Breast epithelium (tissue), 3 donors: ENCODE data around the gene CACNA2D3.

Experiments used
- POLR2A ChIP-seq: fragments of 450-650 bp; IDR thresholded peaks from one replicate; pipeline ENCODE4 v1.6.1; 2016; ENCODE audit warnings: antibody characterized with exemption, mild to moderate bottlenecking, moderate library complexity
- POLR2AphosphoS5 ChIP-seq, 3 donors: sonication (generic); formaldehyde crosslinking; IDR thresholded peaks; one replicate each; pipeline ENCODE4 v1.6.1; 2017; ENCODE audit warnings: antibody characterized with exemption in 3 of 3
- TF ChIP-seq, protein P1 (sequence below), 3 donors: fragments of 450-650 bp; IDR thresholded peaks; one replicate each; pipeline ENCODE4 v1.5.1; 2016 to 2017; ENCODE audit warnings: antibody characterized with exemption in 3 of 3, mild to moderate bottlenecking in 3 of 3, moderate library complexity in 3 of 3

DNA sequence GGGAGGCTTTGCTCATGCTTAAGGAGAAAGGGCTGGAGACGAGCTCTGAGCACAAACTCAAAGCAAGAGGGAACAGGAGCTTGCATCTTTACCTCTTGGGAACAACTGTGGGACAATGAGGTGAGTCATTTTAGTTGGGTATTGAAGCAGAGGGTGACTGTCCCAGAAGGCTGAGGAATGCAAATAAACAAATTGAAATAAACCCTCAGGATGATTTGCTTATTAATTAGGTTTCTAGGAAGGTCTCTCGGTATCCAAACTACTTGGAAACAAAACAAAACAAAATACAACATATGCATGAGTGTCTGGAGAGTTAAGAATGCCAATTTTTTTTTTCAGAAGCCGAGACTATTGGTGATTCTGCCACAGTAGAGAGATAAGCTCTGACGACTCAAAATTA lies 38.4 kb upstream of the CACNA2D3 start:
- TF ChIP-seq POLR2A, result no peak
- TF ChIP-seq, protein P1, sequence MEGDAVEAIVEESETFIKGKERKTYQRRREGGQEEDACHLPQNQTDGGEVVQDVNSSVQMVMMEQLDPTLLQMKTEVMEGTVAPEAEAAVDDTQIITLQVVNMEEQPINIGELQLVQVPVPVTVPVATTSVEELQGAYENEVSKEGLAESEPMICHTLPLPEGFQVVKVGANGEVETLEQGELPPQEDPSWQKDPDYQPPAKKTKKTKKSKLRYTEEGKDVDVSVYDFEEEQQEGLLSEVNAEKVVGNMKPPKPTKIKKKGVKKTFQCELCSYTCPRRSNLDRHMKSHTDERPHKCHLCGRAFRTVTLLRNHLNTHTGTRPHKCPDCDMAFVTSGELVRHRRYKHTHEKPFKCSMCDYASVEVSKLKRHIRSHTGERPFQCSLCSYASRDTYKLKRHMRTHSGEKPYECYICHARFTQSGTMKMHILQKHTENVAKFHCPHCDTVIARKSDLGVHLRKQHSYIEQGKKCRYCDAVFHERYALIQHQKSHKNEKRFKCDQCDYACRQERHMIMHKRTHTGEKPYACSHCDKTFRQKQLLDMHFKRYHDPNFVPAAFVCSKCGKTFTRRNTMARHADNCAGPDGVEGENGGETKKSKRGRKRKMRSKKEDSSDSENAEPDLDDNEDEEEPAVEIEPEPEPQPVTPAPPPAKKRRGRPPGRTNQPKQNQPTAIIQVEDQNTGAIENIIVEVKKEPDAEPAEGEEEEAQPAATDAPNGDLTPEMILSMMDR (IDR thresholded peaks at IDR 0.05), result no peak
- TF ChIP-seq POLR2AphosphoS5 (IDR thresholded peaks at IDR 0.05), result no peak
